Hematopoietic multipotent progenitor cell treated with erythropoietin and hydrocortisone succinate and interleukin-3 and kit ligand, for 15 days (in vitro differentiated cells): ENCODE measurements around the gene KIR3DL3.
"Not testable (repeated sequence)": the region's sequence is repeated elsewhere in the genome, so short reads cannot be mapped to it uniquely, and the experiment has no call there.

Experiments
- DNase-seq: peaks from one replicate; pipeline ENCODE4 v3.0.0-alpha.2; 2015; ENCODE audit warnings: low spot score

Gene KIR3DL3

DNA sequence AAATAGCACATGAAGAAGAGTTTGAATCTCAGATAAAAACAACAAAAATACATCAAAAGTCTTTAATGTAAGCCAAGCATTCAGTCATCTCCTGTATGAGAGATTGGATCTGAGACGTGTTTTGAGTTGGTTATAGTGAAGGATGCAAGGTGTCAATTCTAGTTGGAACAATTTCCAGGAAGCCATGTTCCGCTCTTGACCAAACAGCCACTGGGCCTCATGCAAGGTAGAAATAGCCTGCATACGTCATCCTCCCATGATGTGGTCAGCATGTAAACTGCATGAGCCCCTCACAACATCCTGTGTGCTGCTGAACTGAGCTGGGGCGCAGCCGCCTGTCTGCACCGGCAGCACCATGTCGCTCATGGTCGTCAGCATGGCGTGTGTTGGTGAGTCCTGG lies at the start of gene KIR3DL3:
Gene KIR3DL3 (plus strand): TSS at position 301 of the 400 bp plus-strand sequence. CDS start 55 bp downstream, at position 356.
- DNase-seq = no peak

DNA sequence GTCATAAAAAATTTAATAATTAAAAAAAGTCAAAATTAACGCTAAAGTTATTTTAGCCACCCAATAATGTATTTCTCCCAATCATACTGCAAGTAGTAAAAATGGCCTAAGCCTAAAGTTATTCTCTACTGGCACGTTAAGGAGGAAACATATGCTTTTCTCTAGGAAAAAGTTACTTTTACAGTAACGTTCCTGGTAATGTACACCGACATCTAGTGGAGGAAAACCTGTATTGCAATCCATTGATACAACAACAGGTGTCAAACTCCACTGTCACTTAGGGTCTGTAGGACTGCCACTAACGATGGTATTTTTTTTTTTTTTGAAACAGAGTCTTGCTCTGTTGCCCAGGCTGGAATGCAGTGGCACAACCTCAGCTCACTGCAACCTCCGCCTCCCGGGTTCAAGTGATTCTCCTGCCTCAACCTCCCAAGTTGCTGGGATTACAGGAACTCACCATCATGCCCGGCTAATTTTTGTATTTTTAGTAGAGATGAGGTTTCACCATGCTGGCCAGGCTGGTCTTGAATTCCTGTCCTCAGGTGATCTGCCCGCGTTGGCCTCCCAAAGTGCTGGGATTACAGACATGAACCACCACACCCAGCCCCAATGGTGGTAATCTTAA lies 47.9 kb upstream of the KIR3DL3 start:
- DNase-seq = peak; percentile 46

DNA sequence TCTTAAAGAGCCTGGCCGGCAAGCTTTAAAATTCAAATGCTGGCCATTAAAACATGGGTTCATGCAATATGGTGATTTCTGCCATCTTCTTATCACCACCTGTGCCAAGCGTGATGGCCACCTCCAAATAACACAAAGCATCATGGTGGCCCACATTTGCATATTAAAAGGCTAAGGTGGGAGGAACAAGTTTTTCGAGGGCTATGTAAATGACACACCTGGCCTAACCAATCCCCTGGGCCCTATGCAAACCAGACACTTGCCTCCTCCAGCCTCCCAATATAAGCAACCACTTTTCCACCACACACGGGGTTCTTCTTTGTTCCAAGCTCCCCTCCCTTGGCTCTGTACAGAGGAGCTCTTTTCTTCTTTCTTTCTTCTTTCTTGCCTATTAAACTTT lies 47.0 kb upstream of the KIR3DL3 start:
- DNase-seq = no peak

DNA sequence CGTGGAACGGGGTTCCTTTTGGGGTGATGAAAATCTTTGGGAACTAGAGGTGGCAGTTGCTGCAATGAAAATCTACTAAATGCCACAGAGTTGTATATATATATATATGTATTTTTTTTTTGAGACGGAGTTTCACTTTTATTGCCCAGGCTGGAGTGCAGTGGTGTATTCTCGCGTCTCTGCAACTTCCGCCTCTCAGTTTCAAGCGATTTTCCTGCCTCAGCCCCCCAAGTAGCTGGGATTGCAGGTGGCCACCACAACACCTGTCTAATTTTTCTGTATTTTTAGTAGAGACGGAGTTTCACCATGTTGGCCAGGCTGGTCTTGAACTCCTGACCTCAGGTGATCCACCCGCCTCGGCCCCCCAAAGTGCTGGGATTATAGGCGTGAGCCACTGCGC lies 42.6 kb upstream of the KIR3DL3 start:
- DNase-seq = not testable (repeated sequence)

GRCh38 chr19:54682306-54682856 lies 41.9 kb upstream of the KIR3DL3 start:
- no peak for DNase-seq

DNA sequence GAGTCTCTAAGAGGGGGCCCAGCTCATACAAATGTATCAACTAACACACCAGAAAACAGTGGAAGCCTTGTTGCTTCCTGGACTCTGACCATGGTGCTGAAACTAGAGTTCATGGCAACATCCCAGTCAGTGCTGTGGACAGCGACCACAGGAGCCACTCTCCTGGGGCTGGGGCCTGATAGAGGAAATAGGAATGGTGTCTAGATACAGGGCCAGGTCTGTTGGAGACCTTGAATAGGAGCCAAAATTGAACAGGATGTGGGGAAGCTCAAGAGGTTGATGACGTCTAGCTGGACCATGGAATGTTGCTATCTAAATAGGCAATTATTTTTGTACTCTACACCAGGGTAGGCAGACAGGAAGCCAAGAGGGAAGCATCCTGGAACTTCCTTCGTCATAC lies 39.7 kb upstream of the KIR3DL3 start:
- no peak for DNase-seq

DNA sequence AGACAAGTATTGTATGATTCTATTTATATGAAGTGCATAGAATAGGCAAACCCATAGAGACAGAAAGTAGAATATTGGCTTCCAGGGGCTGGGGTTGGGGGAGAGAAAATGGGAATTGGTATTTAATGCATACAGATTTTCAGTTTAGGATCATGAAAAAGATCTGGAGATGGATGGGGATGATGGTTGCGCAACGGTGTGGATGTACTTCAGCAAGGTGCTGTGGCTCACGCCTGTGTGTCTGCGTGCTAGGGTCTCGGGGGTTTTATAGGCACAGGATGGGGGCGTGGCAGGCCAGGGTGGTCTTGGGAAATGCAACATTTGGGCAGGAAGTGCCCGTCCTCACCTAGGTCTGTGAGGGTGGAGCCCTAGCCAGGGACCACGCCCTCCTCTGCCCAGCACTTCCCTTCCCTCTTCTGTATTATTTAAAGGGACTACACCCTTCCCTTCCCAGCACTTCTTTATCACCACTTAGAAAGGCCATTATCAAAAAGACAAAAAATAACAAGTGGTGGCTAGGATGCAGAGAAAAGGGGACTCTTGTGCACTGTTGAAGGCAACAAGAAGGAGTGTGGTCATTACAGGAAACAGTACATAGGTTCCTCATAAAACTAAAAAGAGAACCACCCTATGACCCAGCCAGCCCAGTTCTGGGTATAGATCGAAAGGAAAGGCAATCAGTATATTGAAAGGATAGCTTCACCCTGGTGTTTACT lies 32.5 kb upstream of the KIR3DL3 start:
- no peak for DNase-seq

DNA sequence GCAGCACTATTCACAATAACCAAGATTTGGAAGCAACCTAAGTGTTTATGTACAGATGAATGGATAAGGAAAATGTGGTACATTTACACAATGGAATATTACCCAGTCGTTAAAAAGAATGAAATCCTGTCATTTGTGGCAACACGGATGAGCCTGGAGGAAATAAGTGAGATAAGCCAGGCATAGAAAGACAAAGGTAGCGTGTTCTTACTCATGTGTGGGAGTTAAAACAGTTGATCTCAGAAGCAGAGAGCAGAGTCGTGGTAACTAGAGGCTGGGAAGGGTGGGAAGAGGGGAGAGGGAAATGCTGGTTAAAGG lies 32.0 kb upstream of the KIR3DL3 start:
- DNase-seq = no peak

GRCh38 chr19:54694648-54695047 lies 29.6 kb upstream of the KIR3DL3 start:
- DNase-seq = no peak

- DNase-seq = no peak
Observed at GRCh38 chr19:54696117-54696548, 28.1 kb upstream of the KIR3DL3 start.

GRCh38 chr19:54696766-54697165 lies 27.5 kb upstream of the KIR3DL3 start:
- no peak for DNase-seq

DNA sequence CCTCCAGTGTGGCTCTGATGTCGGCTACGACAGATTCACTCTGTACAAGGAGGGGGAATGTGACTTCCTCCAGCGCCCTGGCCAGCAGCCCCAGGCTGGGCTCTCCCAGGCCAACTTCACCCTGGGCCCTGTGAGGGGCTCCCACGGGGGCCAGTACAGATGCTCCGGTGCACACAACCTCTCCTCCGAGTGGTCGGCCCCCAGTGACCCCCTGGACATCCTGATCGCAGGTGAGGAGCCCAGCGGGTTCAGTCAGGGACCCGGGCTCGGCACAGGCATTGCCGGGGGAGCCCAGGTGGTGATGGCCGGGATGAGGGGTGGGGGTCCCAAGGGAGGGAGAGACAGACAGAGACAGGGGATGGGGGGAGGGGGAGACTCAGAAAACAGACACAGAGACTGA lies 26.5 kb upstream of the KIR3DL3 start:
- not testable (repeated sequence) for DNase-seq

DNA sequence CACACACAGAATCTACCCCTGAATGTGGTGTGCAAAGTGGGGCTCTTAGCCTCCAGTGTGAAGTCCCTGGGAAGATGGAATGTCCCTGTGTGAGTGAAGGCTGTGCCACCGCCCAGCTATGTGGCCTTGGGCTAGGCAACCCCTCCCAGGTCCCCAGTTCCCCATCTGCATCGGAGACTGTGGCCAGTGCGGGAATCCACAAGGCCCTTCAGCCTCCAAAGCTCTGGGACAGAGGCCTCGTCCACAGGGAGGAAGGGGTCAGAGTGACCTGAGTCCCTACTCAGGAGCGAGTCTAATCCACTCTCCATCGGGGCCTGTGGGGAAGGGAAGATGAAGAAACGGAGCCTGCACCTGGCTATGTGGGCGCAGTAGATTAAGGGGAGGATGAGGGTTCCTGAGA lies 19.3 kb upstream of the KIR3DL3 start:
- DNase-seq = no peak

GRCh38 chr19:54707962-54708361 lies 16.3 kb upstream of the KIR3DL3 start:
- no peak for DNase-seq

DNA sequence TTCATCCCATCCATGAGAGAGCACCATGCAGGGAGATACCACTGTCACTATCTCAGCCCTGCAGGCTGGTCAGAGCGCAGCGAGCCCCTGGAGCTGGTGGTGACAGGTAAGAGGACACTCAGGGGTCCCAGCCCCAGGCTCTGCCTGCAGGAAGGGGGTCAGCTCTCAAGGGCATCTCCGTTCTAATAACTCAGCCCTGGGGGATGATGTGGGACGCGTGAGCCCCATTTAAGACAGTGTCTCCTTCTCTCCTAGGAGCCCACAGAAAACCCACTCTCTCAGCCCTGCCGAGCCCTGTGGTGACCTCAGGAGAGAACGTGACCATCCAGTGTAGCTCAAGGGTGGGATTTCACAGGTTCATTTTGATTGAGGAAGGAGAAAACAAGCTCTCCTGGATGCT lies 15.5 kb upstream of the KIR3DL3 start:
- DNase-seq = no peak

- DNase-seq = no peak
Observed at GRCh38 chr19:54709212-54709948, 14.9 kb upstream of the KIR3DL3 start.

DNA sequence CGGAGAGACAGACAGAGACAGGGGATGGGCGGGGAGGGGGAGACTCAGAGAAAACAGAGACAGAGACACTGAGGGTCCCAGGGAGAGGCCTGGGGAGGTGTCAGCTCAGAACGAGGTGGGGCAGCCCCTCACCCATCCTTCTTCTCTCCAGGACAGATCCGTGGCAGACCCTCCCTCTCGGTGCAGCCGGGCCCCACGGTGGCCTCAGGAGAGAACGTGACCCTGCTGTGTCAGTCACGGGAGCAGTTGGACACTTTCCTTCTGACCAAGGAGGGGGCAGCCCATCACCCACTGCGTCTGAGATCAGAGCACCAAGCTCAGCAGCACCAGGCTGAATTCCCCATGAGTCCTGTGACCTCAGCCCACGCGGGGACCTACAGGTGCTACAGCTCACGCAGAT lies 14.3 kb upstream of the KIR3DL3 start:
- not testable (repeated sequence) for DNase-seq

- DNase-seq = no peak
Observed at GRCh38 chr19:54724644-54725043, 402 bp downstream of the KIR3DL3 start.

DNA sequence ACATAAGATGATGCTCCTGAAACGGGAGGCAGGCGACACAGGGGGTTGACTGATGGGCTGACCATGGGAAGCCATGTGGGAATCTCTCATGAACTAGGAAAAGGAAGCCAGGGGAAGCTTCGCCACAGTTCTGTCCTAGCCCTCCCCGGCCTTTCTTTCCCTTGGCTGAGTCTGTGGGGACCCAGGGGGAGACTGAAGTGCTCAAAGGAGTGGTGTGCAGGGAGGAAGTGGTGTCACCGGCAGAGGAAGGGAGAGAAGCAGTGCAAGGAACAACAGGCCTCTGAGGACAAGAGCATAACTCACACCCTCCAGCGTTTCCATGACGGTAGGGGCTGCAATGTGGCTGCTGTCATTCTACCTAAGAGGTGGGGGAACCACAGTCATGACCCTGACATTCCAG lies 1.1 kb downstream of the KIR3DL3 start:
- DNase-seq = no peak

GRCh38 chr19:54727562-54727961 lies 3.3 kb downstream of the KIR3DL3 start:
- no peak for DNase-seq

DNA sequence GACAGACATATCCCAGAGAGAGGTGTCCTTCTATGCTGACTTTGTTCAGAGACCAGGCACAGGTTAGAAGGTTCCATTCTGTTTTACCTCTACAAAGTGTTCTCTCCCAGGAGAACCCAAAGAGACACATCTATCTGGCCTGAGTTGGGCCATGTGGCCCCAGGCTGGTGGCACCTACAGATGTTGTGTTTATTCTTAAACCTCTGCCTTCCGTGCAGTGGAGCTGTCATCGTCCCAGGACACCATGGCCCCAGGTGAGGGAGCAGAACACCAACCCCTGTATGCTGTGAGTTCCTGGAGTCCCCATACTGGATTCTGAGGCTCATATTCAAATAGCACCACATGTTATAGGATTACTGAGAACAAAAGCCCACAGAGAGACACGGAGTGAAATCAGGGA lies 3.9 kb downstream of the KIR3DL3 start:
- DNase-seq = no peak

- DNase-seq = no peak
Observed at GRCh38 chr19:54729416-54730188, 5.4 kb downstream of the KIR3DL3 start.
